Bronchial epithelial cell (primary cell): ENCODE data around the gene SDCCAG8. TPM values are rescaled to one million over a fixed set of nuclear protein-coding genes. Genes with fewer than 3 reads are reported as not detected.

Experiments
- DNase-seq: peaks from one replicate; pipeline ENCODE4 v3.0.0-alpha.2; 2010; ENCODE audit warnings: low read depth
- FAIRE-seq: peaks from 2 replicates; lab custom pipeline; 2011; peaks lifted over from hg19 to GRCh38; lab: Jason Lieb, UNC
- H3K27me3 ChIP-seq: 2 replicates; pipeline ENCODE4 v1.5.1; 2011; ENCODE audit warnings: low read length; ENCODE audit not compliant: control insufficient read depth, insufficient read depth
- H3K36me3 ChIP-seq: 2 replicates; pipeline ENCODE4 v1.5.1; 2011; ENCODE audit warnings: low read length; ENCODE audit not compliant: control insufficient read depth, insufficient read depth
- H3K4me3 ChIP-seq: 2 replicates; pipeline ENCODE4 v1.5.1; 2011; ENCODE audit warnings: mild to moderate bottlenecking, low read depth, low read length, control low read depth
- total RNA-seq: library from RNA; depleted of rRNA; stranded (reverse); fragments of >200 nt; gene quantifications from 2 replicates; pipeline ENCODE4 v1.2.1, GENCODE V29; 2014
- TF ChIP-seq, protein P1 (sequence below): IDR thresholded peaks from 2 replicates; pipeline ENCODE4 v1.5.1; 2011; ENCODE audit warnings: mild to moderate bottlenecking, moderate library complexity, low read length, control low read depth, inconsistent platforms; ENCODE audit not compliant: insufficient read depth, severe bottlenecking

The SDCCAG8 gene
- total RNA-seq, 1 donor from 2014 or later: 32.4 TPM

DNA sequence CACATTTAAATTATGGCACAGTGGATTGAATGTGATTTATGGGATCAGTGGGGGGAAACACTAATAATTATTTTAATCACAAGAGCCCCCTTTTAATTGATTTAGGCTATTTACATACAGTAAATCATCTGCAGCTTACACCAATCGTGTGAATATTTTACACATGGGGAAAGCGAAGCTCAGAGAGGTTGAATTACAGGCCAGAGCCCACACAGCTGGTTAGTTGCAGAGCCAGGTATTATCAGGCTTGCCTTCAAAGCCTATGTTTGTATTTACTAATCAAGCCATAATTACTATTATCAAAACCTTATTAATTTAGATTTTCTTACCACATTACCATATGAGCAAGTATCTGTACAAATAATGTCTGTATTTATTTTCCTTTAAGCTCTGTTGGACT, 749 bp downstream of the SDCCAG8 start:
- TF ChIP-seq, protein P1, sequence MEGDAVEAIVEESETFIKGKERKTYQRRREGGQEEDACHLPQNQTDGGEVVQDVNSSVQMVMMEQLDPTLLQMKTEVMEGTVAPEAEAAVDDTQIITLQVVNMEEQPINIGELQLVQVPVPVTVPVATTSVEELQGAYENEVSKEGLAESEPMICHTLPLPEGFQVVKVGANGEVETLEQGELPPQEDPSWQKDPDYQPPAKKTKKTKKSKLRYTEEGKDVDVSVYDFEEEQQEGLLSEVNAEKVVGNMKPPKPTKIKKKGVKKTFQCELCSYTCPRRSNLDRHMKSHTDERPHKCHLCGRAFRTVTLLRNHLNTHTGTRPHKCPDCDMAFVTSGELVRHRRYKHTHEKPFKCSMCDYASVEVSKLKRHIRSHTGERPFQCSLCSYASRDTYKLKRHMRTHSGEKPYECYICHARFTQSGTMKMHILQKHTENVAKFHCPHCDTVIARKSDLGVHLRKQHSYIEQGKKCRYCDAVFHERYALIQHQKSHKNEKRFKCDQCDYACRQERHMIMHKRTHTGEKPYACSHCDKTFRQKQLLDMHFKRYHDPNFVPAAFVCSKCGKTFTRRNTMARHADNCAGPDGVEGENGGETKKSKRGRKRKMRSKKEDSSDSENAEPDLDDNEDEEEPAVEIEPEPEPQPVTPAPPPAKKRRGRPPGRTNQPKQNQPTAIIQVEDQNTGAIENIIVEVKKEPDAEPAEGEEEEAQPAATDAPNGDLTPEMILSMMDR: no peak
- FAIRE-seq (no peak), DNase-seq (peak; percentile 10)
- Histone ChIP-seq H3K4me3 (peak overlapping the region; percentile 60), H3K27me3 (no peaks in the 10 kb centered on the region), H3K36me3 (no peaks in the 10 kb centered on the region)

DNA sequence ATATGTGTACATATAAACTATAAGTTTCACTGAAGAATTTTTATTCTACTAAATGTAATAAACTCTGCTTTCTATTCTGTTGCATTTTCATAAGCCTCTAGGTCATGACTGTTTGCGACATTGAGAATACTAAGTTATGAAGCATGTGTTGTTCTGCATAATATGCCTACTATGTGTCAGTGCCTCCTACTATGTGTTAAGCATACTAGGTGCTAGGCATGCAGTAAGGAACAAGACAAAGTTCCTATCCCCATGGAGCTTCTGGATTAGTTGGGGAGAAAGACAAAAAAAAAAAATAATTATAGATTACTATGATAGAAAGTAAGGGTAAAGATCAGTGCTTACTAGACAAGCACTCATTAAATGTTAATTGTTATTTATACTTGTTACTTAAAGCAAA, 1.3 kb downstream of the SDCCAG8 start:
- no peak for DNase-seq
- TF ChIP-seq, protein P1: no peak
- Histone ChIP-seq H3K36me3 (no peaks in the 10 kb centered on the region), H3K27me3 (no peaks in the 10 kb centered on the region), H3K4me3 (no peak overlapping the region)
- FAIRE-seq: no peak

DNA sequence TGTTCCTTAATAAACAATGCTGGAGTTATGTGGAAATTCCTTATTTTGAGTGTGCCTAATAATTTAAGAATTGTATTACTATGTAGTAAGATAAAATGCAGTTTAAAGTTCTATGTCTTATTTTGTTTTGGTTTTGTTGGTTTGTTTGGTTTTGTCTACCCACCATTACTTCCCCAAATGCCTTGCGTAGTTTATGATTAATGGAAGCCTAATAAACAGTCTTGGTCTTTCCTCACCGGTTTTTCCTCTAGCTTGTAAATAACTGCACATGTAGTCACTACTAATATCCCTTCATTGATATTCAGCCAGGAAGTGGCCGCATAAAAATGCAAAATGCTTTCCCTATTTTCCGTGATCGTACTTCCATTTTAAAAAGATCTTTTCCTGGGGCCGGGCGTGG, 2.9 kb downstream of the SDCCAG8 start:
- DNase-seq: no peak
- TF ChIP-seq, protein P1: no peak
- no peak overlapping the region for H3K4me3 ChIP-seq
- no peaks in the 10 kb centered on the region for H3K27me3 ChIP-seq
- FAIRE-seq: no peak
- H3K36me3 ChIP-seq: no peaks in the 10 kb centered on the region

DNA sequence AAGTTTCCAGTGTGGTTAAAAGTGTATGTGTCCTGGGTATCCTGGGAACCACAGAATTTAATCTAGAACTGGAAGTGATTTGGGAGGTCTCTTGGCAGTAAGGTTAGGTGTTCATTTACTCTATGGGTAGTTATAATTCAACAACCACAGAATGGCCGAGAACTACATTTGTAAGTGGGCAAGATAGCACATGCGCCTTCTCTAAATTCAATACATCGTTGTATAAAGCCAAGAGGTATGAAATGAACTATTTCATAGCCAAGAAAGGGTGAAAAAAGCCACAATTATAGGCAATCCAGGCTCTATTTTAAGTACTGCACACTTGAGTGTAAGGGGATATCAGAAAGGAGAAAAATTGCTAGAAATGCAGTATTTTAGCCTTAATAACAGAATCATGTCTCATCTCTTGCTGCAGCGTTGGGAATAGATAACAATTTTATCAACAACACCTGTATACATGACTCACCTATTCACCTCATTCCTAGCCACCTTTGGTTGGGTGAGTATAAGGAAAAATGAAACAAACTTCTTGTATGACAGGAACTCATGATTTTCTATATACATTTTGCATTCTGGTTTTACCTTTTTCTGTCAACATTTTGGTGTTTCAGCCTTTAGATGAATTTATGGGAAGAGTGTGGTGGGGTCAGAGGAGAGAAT, 4.5 kb downstream of the SDCCAG8 start:
- Histone ChIP-seq H3K4me3 (no peak overlapping the region), H3K27me3 (no peaks in the 10 kb centered on the region), H3K36me3 (no peaks in the 10 kb centered on the region)
- peak; percentile 59 for DNase-seq
- TF ChIP-seq, protein P1: no peak
- no peak for FAIRE-seq

DNA sequence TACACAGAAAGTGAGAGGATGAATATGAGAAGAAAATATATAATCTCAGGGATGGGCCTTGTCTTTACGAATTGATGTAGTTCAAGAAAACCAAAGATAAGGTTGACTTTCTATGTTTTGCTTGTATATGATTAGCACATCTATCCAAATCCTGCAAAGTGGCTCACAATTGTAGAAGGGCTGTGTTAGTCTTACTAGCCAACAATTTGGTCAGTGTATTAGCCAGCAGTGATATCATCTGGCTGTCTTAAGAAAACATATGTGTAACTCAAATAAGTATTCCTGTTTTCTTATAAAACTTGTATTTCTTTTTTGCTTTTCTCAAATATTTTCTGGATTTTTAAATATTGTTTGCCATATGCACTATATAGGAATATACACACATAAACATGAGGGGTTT, 5.5 kb downstream of the SDCCAG8 start:
- no peak for DNase-seq
- TF ChIP-seq, protein P1: no peak

DNA sequence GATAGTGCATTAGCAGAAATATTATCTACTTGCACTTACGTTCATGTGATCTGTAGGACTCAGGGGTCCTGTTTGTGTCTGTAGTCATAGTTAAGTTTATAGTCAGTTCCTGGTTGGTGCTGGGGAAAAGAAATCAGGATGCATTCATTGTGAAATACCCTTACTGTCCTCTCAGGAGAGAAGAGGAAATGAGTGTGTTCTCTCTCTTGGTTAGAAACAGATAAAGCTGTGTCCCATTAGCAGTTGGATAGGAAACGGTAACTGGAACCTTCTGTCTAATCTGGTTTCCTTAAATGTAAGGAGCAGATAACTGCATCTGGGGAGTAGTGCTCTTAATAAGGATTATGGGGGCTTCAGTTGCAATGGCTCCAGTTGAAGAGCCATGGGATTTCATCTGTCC, 8.9 kb downstream of the SDCCAG8 start:
- FAIRE-seq (no peak), DNase-seq (peak; percentile 80)
- H3K36me3 ChIP-seq: no peaks in the 10 kb centered on the region
- TF ChIP-seq, protein P1: no peak
- no peaks in the 10 kb centered on the region for H3K27me3 ChIP-seq
- H3K4me3 ChIP-seq: no peak overlapping the region

More for the DNA sequence above, 5.5 kb downstream of the SDCCAG8 start:
- no peak for FAIRE-seq
- Histone ChIP-seq H3K36me3 (no peaks in the 10 kb centered on the region), H3K27me3 (no peaks in the 10 kb centered on the region), H3K4me3 (no peak overlapping the region)
